ENCODE results near the gene GNLY.

Gene GNLY

GRCh38 chr2:85690932-85691331 is 3.2 kb upstream of the GNLY start:
- no peak for DNase-seq

GRCh38 chr2:85692039-85692645 is 2.0 kb upstream of the GNLY start:
- DNase-seq, result no peak

GRCh38 chr2:85695121-85695520 is 963 bp downstream of the GNLY start:
- DNase-seq, result no peak

- DNase-seq, result no peak
Measured at GRCh38 chr2:85695691-85696668, 1.8 kb downstream of the GNLY start.

GRCh38 chr2:85697096-85697495 is 2.9 kb downstream of the GNLY start:
- no peak for DNase-seq

- DNase-seq, result no peak
Measured at GRCh38 chr2:85697716-85698115, 3.6 kb downstream of the GNLY start.

- DNase-seq, result no peak
Measured at GRCh38 chr2:85698184-85698879, 4.2 kb downstream of the GNLY start.

- DNase-seq, result no peak
Measured at GRCh38 chr2:85698880-85699254, 4.7 kb downstream of the GNLY start.

- no peak for DNase-seq
Measured at GRCh38 chr2:85699325-85699724, 5.2 kb downstream of the GNLY start.

- DNase-seq, result no peak
Measured at GRCh38 chr2:85702172-85702571, 8.0 kb downstream of the GNLY start.

GRCh38 chr2:85702800-85703199 is 8.6 kb downstream of the GNLY start:
- no peak for DNase-seq

- no peak for DNase-seq
Measured at GRCh38 chr2:85703329-85703728, 9.2 kb downstream of the GNLY start.

GRCh38 chr2:85704038-85704437 is 9.9 kb downstream of the GNLY start:
- no peak for DNase-seq

- no peak for DNase-seq
Measured at GRCh38 chr2:85704800-85705679, 10.9 kb downstream of the GNLY start.

GRCh38 chr2:85705680-85706039 is 11.5 kb downstream of the GNLY start:
- DNase-seq, result no peak

- DNase-seq, result no peak
Measured at GRCh38 chr2:85706063-85706462, 11.9 kb downstream of the GNLY start.

GRCh38 chr2:85706599-85707296 is 12.6 kb downstream of the GNLY start:
- DNase-seq, result no peak

- DNase-seq, result peak; percentile 45 to 73
Measured at GRCh38 chr2:85707304-85707703, 13.1 kb downstream of the GNLY start.

- no peak for DNase-seq
Measured at GRCh38 chr2:85708641-85709040, 14.5 kb downstream of the GNLY start.

GRCh38 chr2:85709401-85709811 is 15.2 kb downstream of the GNLY start:
- no peak for DNase-seq

GRCh38 chr2:85710687-85711577 is 16.8 kb downstream of the GNLY start:
- no peak for DNase-seq

Data from NCI-H1930 (cell line).